Measurements from ENCODE around the gene SEMA5B. TPM values are rescaled to one million over a fixed set of nuclear protein-coding genes. Genes with fewer than 3 reads are reported as not detected.

Gene SEMA5B
- total RNA-seq, 1 experiment from 2014 or later = 9.4 TPM

- Histone ChIP-seq H4K8ac (replicated peaks; ENCODE audit: insufficient read length, low read depth, low read length) (no peak overlapping the region), H3K23ac (ENCODE audit: insufficient read length, low read depth, low read length) (no peak overlapping the region), H2AK5ac (ENCODE audit: insufficient read length, low read length) (no peak overlapping the region), H3K9ac (ENCODE audit: extremely low read depth, insufficient read length, low read length) (no peak overlapping the region), H2BK5ac (ENCODE audit: insufficient read length, low read length) (no peak overlapping the region), H4K5ac (ENCODE audit: insufficient read length, low read depth, low read length) (no peak overlapping the region), H2AFZ (ENCODE audit: low read length) (no peak overlapping the region), H3T11ph (ENCODE audit: low read length) (no peak overlapping the region), H2BK12ac (ENCODE audit: insufficient read length, low read depth, low read length) (no peak overlapping the region), H3K9me3 (ENCODE audit: control insufficient read depth, low read depth, low read length) (no peaks in the 10 kb centered on the region), H3K4me1 (ENCODE audit: insufficient read depth, low read length) (peaks cover 22% of the 10 kb centered on the region; the same call in 1 of the 2 replicates), H3K4ac (ENCODE audit: low read depth, low read length) (no peak overlapping the region), H3K79me1 (ENCODE audit: insufficient read depth, low read depth, low read length, poor library complexity, severe bottlenecking) (no peaks in the 10 kb centered on the region), H3K56ac (ENCODE audit: insufficient read length, low read depth, low read length) (no peak overlapping the region), H3K27me3 (ENCODE audit: insufficient read depth, low read length) (no peaks in the 10 kb centered on the region; the same call in 1 of the 2 replicates), H2BK120ac (ENCODE audit: low read depth, low read length, poor library complexity, severe bottlenecking) (no peak overlapping the region), H3K14ac (ENCODE audit: insufficient read depth, low read length) (no peak overlapping the region), H3K23me2 (ENCODE audit: insufficient read length, low read depth, low read length, poor library complexity, severe bottlenecking) (no peaks in the 10 kb centered on the region), H2BK20ac (ENCODE audit: low read depth, low read length, poor library complexity, severe bottlenecking) (no peak overlapping the region), H3K27ac (ENCODE audit: insufficient read length, low read depth, low read length) (no peak overlapping the region), H3K18ac (ENCODE audit: insufficient read length, low read depth, low read length) (no peak overlapping the region), H2BK15ac (ENCODE audit: low read depth, low read length) (no peak overlapping the region), H4K91ac (ENCODE audit: insufficient read length, low read depth, low read length) (no peak overlapping the region), H4K20me1 (ENCODE audit: control insufficient read depth, insufficient read depth, insufficient read length) (no peaks in the 10 kb centered on the region), H3K79me2 (ENCODE audit: insufficient read depth, low read length) (no peaks in the 10 kb centered on the region), H3K4me2 (ENCODE audit: insufficient read depth, insufficient read length, low read length) (no peak overlapping the region)
- WGBS (ENCODE audit: extremely low coverage, insufficient read length, low lambda C conversion rate) = no CpG with 5 or more reads among the region's 5 CpGs
- peaks cover 37 to 57% of the 10 kb centered on the region in 2 experiments for H3K4me1 Mint-ChIP-seq
- H3K36me3 Mint-ChIP-seq (ENCODE audit: insufficient read depth in 1 of 3, low read depth in 3 of 3) = peaks cover 0 to 8% (median 0%) of the 10 kb centered on the region in 3 experiments; a peak in 3 of 7 replicates
- TF ChIP-seq CTCF (conservative IDR thresholded peaks at IDR 0.05) = no peak
- H3K27me3 Mint-ChIP-seq (ENCODE audit: low read depth) = peaks cover 39% of the 10 kb centered on the region
- 0 out of 7 replicates have a peak overlapping the region, but pooled peaks of 1 of the 3 experiments have one; percentile 9 for H3K27ac Mint-ChIP-seq
- no peaks in the 10 kb centered on the region; a peak in 1 of 5 replicates for H3K9me3 Mint-ChIP-seq
- no peak for DNase-seq
- H3K4me3 Mint-ChIP-seq = 0 out of 5 replicates have a peak overlapping the region, but pooled peaks of 1 of the 2 experiments have one; percentile 0
These were observed 8.0 kb downstream of the SEMA5B start for GRCh38 chr3:123019591-123019990.

Data from H9 (cell line).